ENCODE data around the gene INO80.
A peak's percentile ranks its signal among the peaks of the same experiment; 100 is the strongest.

INO80 gene

GRCh38 chr15:41047474-41047873 is 68.6 kb downstream of the INO80 start:
- DNase-seq (ENCODE audit: low spot score), result no peak

GRCh38 chr15:41043276-41043951 is 72.7 kb downstream of the INO80 start:
- no peak for DNase-seq (ENCODE audit: low spot score)

- no peak for DNase-seq (ENCODE audit: low spot score)
Observed at GRCh38 chr15:41042851-41043250, 73.2 kb downstream of the INO80 start.

- DNase-seq (ENCODE audit: low spot score), result peak; percentile 14
Observed at GRCh38 chr15:41039121-41039520, 77.0 kb downstream of the INO80 start.

- DNase-seq (ENCODE audit: low spot score), result no peak
Observed at GRCh38 chr15:41032079-41032328, 84.1 kb downstream of the INO80 start.

GRCh38 chr15:41031232-41032078 is 84.6 kb downstream of the INO80 start:
- no peak for DNase-seq (ENCODE audit: low spot score)

GRCh38 chr15:41028853-41029252 is 87.2 kb downstream of the INO80 start:
- no peak for DNase-seq (ENCODE audit: low spot score)

- no peak for DNase-seq (ENCODE audit: low spot score)
Observed at GRCh38 chr15:41025393-41025792, 90.7 kb downstream of the INO80 start.

GRCh38 chr15:41024885-41025284 is 91.2 kb downstream of the INO80 start:
- no peak for DNase-seq (ENCODE audit: low spot score)

GRCh38 chr15:41024131-41024530 is 91.9 kb downstream of the INO80 start:
- DNase-seq (ENCODE audit: low spot score), result no peak

- DNase-seq (ENCODE audit: low spot score), result peak; percentile 42
Observed at GRCh38 chr15:41022487-41023090, 93.5 kb downstream of the INO80 start.

- no peak for DNase-seq (ENCODE audit: low spot score)
Observed at GRCh38 chr15:41020829-41021228, 95.3 kb downstream of the INO80 start.

- no peak for DNase-seq (ENCODE audit: low spot score)
Observed at GRCh38 chr15:41020311-41020710, 95.8 kb downstream of the INO80 start.

- no peak for DNase-seq (ENCODE audit: low spot score)
Observed at GRCh38 chr15:41019174-41019573, 96.9 kb downstream of the INO80 start.

- DNase-seq (ENCODE audit: low spot score), result no peak
Observed at GRCh38 chr15:41018534-41018933, 97.5 kb downstream of the INO80 start.

GRCh38 chr15:41017066-41017735 is 98.9 kb downstream of the INO80 start:
- DNase-seq (ENCODE audit: low spot score), result no peak

GRCh38 chr15:41013691-41014414 is 102.2 kb downstream of the INO80 start:
- DNase-seq (ENCODE audit: low spot score), result no peak

- peak; percentile 28 for DNase-seq (ENCODE audit: low spot score)
Observed at GRCh38 chr15:41011055-41011815, 104.8 kb downstream of the INO80 start.

- no peak for DNase-seq (ENCODE audit: low spot score)
Observed at GRCh38 chr15:41010345-41010744, 105.7 kb downstream of the INO80 start.

- DNase-seq (ENCODE audit: low spot score), result no peak
Observed at GRCh38 chr15:41006479-41006878, 109.6 kb downstream of the INO80 start.

GRCh38 chr15:41004490-41004889 is 111.6 kb downstream of the INO80 start:
- no peak for DNase-seq (ENCODE audit: low spot score)
